NOMO-1 (cell line): ENCODE measurements around the gene INPP4B.
"Not testable (repeated sequence)": the region's sequence is repeated elsewhere in the genome, so short reads cannot be mapped to it uniquely, and the experiment has no call there.

Experiments used
- DNase-seq, 2 experiments: peaks; one replicate each; lab custom pipeline; 2025; ENCODE audit not compliant: unreplicated experiment in 2 of 2; lab: John Stamatoyannopoulos, UW

Gene INPP4B

GRCh38 chr4:142826503-142827241 lies 19.4 kb downstream of the INPP4B start:
- no peak for DNase-seq

DNA sequence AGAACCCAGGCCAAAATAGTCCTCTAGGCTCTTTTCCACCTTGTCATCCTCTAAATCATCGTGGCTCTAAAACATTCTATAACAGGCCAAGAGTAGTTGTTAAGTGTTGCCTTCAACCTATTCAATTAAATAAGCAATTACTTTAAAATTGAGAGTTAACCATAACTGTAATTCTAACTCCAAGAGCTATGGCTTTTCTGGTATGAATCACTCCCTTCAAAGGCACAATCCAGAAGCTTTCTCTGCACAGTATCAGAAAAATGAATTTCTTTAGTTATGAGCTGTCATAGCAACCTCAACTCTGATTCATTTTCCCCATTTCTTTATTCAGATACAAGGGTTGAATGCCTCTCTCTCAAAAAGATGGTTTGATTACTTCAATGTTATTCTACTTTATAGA lies 21.7 kb downstream of the INPP4B start:
- no peak for DNase-seq

DNA sequence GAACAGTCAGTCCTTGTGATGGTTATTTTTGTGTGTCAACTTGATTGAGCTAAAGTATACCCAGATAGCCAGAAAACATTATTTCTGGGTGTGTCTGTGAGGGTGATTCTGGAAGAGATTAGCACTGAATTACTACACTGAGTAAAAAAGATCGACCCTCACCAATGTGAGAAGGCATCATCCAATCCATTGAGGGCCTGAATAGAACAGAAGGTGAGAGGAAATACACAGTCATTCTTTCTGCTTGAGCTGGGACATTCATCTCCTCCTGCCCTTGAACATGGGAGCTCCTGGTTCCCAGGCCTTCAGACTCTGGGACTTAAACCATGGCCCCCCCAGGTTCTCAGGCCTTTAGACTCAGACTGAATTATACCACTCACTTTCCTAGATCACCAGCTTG lies 22.3 kb downstream of the INPP4B start:
- no peak for DNase-seq

GRCh38 chr4:142818476-142818875 lies 27.6 kb downstream of the INPP4B start:
- DNase-seq: no peak

GRCh38 chr4:142818031-142818430 lies 28.1 kb downstream of the INPP4B start:
- no peak for DNase-seq

DNA sequence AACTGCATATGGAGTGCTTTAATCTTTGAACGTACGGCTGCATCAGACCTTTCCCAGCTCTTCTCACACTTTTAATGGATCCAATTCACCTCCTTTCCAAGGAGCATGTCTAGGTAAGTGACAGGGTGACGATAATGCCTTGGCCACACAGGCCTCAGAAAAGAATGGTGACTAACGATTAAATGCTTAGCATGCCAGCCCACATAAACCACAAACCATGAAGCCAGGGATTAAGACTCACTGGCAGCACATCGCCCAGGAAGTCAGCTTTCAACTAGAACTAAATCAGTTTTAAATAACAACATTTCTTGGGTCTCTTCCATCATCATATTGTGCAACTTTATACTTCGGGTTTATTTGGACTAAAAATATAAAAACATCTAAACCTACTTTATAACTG lies 28.7 kb downstream of the INPP4B start:
- DNase-seq: no peak

DNA sequence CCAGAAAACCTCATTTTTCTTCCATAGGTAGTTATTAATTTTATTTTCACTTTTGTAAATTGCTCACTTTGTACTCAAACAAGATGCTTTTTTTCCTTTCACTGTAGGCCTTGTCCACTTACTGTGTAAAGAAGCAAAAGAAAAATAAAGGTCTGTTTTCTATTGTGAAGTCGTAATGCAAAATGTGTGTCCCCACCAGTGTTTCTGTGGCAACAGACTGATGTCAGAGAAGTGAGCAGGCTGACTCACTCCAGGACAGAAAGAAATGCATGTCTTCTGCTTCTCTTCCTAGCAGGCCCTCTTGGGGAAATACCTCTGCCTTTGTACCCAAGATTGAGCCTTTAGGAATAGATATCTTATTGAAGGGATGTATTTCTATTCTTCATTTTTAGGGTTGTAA lies 30.3 kb downstream of the INPP4B start:
- DNase-seq: no peak

DNA sequence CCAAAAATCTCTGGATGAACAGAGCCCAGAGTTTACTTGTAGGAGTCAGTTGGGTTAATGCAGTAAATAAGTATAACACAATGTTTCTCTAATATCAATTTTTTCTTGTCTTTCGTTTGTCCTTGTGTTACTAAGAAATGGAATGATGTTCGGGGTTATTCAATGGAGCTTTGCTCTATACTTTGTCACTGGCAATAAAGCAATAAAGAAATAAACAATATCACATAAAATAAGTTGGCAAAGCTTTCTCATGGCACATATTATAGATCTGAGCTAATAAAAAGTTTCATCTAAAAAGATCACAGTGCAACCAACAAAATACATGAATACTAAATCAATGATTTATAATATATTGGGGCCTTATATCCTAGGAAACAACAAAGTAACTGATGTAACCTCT lies 32.7 kb downstream of the INPP4B start:
- DNase-seq: no peak

GRCh38 chr4:142812091-142812490 lies 34.0 kb downstream of the INPP4B start:
- no peak for DNase-seq

GRCh38 chr4:142811034-142811433 lies 35.1 kb downstream of the INPP4B start:
- no peak for DNase-seq

DNA sequence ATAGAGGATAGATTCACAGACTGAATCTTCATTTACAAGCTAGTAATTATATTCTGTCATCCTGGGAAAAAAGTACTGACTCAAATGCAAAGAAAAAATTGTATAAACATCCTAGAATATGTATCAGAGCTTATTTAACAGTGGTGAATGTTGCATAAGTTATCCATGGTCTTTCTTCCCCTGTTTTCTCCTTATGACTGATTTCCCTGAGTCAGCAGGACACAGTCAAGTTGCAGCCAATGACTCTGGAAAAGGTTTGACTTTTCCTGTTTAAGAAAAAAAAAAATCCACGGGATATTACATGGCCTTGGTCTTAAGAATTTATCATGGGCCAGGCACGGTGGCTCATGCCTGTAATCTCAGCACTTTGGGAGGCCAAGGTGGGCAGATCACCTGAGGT lies 36.5 kb downstream of the INPP4B start:
- no peak for DNase-seq

- DNase-seq: not testable (repeated sequence)
Observed at GRCh38 chr4:142803879-142804278, 42.2 kb downstream of the INPP4B start.

- no peak for DNase-seq
Observed at GRCh38 chr4:142801966-142802365, 44.1 kb downstream of the INPP4B start.

- DNase-seq: no peak
Observed at GRCh38 chr4:142781114-142781513, 65.0 kb downstream of the INPP4B start.

- no peak for DNase-seq
Observed at GRCh38 chr4:142778900-142779299, 67.2 kb downstream of the INPP4B start.

GRCh38 chr4:142778430-142778829 lies 67.7 kb downstream of the INPP4B start:
- no peak for DNase-seq

GRCh38 chr4:142777045-142777743 lies 68.9 kb downstream of the INPP4B start:
- no peak for DNase-seq

GRCh38 chr4:142776026-142776425 lies 70.1 kb downstream of the INPP4B start:
- DNase-seq: no peak

DNA sequence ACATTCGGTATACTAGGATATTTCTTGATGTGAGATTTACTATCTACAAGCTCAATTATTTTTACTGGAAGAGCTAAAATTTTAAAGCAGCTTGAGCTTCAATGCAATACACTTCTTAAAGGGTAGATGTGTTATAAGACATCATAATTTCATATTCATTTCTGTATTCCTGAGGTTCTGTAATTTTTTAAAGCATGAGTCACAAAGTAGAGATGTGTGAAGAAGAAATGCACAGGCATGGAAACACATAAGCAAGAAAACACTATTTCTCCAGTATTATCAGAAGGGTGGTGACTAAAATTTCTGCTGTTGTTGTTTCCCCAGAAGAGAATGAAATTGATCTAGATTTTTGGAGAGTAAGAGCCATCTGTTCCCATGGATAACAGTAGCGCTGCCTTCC lies 72.6 kb downstream of the INPP4B start:
- no peak for DNase-seq

DNA sequence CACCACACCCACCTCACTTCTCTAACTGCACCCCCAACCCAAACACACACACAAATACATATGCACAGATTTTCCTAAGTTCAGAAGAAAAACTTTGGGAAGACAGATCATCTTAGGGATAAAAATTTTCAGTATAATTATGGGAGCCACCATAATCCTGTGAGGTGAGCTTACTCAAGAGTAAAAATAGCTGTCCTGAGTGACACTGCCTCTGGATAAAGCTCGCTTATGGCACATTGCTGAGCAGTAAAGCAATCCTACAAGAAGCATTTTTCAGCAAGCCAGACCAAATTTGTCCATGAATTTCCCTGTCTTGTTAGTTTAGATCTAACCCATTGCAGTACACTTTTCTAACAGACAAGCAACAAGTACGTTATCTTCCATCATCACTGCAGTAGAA lies 83.8 kb downstream of the INPP4B start:
- DNase-seq: no peak

- DNase-seq: no peak
Observed at GRCh38 chr4:142752202-142752786, 93.8 kb downstream of the INPP4B start.
